Bronchus fibroblast of lung (primary cell): ENCODE results near the gene BBX. TPM values are rescaled to one million over a fixed set of nuclear protein-coding genes. Genes with fewer than 3 reads are reported as not detected.

Source experiments
- total RNA-seq: library from RNA; depleted of rRNA; stranded (reverse); fragments of >200 nt; gene quantifications from 2 replicates; pipeline ENCODE4 v1.2.3, GENCODE V29; 2015

The BBX gene
- total RNA-seq: 35.1 and 41.2 TPM in 2 replicates

GRCh38 chr3:107522510-107523288 lies at the start of gene BBX:
BBX (plus strand) TSS chr3:107522962; CDS start chr3:107710461, 187,499 bp downstream.

Other genes starting within 250 kb of the BBX start
- gene CCDC54, start 145.5 kb upstream of the BBX start, total RNA-seq: not detected in 2 replicates